ENCODE measurements around the gene PAGR1. TPM values are rescaled to one million over a fixed set of nuclear protein-coding genes. Genes with fewer than 3 reads are reported as not detected.

PAGR1 gene
- total and polyA plus RNA-seq, 4 donors = 7.3 to 18.7 (median 14.0) TPM

- Histone ChIP-seq H3K9ac (ENCODE audit: low read depth in 1 of 2, low read length in 2 of 2) (no peak overlapping the region), H3K36me3 (ENCODE audit: control insufficient read depth in 4 of 4, insufficient read depth in 3 of 4, low read depth in 1 of 4, low read length in 3 of 4) (peaks cover 17 to 64% (median 19%) of the 10 kb centered on the region in 4 donors), H3K4me3 (ENCODE audit: low read depth in 1 of 3, low read length in 3 of 3) (no peak overlapping the region), H3K9me3 (ENCODE audit: control insufficient read depth in 4 of 4, low read length in 3 of 4) (no peaks in the 10 kb centered on the region), H3K27ac (ENCODE audit: low read depth in 1 of 2, low read length in 2 of 2) (no peak overlapping the region), H3K27me3 (ENCODE audit: control insufficient read depth in 4 of 4, insufficient read depth in 4 of 4, low read length in 3 of 4) (no peaks in the 10 kb centered on the region), H3K4me1 (ENCODE audit: control insufficient read depth in 4 of 4, insufficient read depth in 4 of 4, low read length in 3 of 4) (no peaks in the 10 kb centered on the region)
- TF ChIP-seq YY1 (IDR thresholded peaks at IDR 0.05) (no peak), JUND (IDR thresholded peaks at IDR 0.05) (no peak), NR2F2 (IDR thresholded peaks at IDR 0.05) (no peak), SP1 (IDR thresholded peaks at IDR 0.05) (no peak), HNF4G (IDR thresholded peaks at IDR 0.05) (no peak), RAD21 (IDR thresholded peaks at IDR 0.05) (no peak), GABPA (IDR thresholded peaks at IDR 0.05 in 1 of 2, conservative IDR thresholded peaks at IDR 0.05 in 1 of 2) (no peak), FOXA2 (IDR thresholded peaks at IDR 0.05) (no peak), REST (IDR thresholded peaks at IDR 0.05) (no peak), MAX (IDR thresholded peaks at IDR 0.05) (no peak), EGR1 (IDR thresholded peaks at IDR 0.05; ENCODE audit: low read depth in 2 of 2) (no peak), RXRA (IDR thresholded peaks at IDR 0.05) (no peak), FOXA1 (IDR thresholded peaks at IDR 0.05) (no peak), ATF3 (IDR thresholded peaks at IDR 0.05) (no peak)
- TF ChIP-seq, protein P1, sequence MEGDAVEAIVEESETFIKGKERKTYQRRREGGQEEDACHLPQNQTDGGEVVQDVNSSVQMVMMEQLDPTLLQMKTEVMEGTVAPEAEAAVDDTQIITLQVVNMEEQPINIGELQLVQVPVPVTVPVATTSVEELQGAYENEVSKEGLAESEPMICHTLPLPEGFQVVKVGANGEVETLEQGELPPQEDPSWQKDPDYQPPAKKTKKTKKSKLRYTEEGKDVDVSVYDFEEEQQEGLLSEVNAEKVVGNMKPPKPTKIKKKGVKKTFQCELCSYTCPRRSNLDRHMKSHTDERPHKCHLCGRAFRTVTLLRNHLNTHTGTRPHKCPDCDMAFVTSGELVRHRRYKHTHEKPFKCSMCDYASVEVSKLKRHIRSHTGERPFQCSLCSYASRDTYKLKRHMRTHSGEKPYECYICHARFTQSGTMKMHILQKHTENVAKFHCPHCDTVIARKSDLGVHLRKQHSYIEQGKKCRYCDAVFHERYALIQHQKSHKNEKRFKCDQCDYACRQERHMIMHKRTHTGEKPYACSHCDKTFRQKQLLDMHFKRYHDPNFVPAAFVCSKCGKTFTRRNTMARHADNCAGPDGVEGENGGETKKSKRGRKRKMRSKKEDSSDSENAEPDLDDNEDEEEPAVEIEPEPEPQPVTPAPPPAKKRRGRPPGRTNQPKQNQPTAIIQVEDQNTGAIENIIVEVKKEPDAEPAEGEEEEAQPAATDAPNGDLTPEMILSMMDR (IDR thresholded peaks at IDR 0.05; ENCODE audit: low read depth, low read length, missing input control) = no peak
- TF ChIP-seq, protein P2, sequence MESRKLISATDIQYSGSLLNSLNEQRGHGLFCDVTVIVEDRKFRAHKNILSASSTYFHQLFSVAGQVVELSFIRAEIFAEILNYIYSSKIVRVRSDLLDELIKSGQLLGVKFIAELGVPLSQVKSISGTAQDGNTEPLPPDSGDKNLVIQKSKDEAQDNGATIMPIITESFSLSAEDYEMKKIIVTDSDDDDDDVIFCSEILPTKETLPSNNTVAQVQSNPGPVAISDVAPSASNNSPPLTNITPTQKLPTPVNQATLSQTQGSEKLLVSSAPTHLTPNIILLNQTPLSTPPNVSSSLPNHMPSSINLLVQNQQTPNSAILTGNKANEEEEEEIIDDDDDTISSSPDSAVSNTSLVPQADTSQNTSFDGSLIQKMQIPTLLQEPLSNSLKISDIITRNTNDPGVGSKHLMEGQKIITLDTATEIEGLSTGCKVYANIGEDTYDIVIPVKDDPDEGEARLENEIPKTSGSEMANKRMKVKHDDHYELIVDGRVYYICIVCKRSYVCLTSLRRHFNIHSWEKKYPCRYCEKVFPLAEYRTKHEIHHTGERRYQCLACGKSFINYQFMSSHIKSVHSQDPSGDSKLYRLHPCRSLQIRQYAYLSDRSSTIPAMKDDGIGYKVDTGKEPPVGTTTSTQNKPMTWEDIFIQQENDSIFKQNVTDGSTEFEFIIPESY (IDR thresholded peaks at IDR 0.05) = no peak
- DNase-seq (ENCODE audit: low spot score) = no peak
- WGBS = 96% methylated on average over 6 of the region's 6 CpGs
These were observed 23.9 kb downstream of the PAGR1 start for GRCh38 chr16:29839822-29840221.

DNA sequence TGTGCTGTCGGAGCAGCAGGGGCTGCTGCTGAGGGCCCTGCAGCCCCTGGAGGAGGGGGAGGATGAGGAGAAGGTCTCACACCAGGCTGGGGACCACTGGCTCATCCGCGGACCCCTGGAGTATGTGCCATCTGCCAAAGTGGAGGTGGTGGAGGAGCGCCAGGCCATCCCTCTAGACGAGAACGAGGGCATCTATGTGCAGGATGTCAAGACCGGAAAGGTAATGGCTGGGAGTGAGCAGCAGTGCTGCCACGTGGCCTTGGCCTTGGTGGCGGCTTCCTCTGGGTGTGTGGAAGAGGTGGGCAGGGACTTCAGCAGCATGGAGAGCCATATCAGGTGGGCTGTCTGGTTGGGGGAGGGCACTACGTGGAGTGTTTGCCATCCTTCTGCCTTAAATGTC, 24.3 kb downstream of the PAGR1 start:
- WGBS = 92% methylated on average over 10 of the region's 10 CpGs
- no peak for DNase-seq (ENCODE audit: low spot score)
- Histone ChIP-seq H3K9me3 (ENCODE audit: control insufficient read depth in 4 of 4, low read length in 3 of 4) (no peaks in the 10 kb centered on the region), H3K4me3 (ENCODE audit: low read depth in 1 of 3, low read length in 3 of 3) (no peak overlapping the region), H3K4me1 (ENCODE audit: control insufficient read depth in 4 of 4, insufficient read depth in 4 of 4, low read length in 3 of 4) (no peaks in the 10 kb centered on the region), H3K9ac (ENCODE audit: low read depth in 1 of 2, low read length in 2 of 2) (no peak overlapping the region), H3K36me3 (ENCODE audit: control insufficient read depth in 4 of 4, insufficient read depth in 3 of 4, low read depth in 1 of 4, low read length in 3 of 4) (peaks cover 16 to 65% (median 19%) of the 10 kb centered on the region in 4 donors), H3K27ac (ENCODE audit: low read depth in 1 of 2, low read length in 2 of 2) (no peak overlapping the region), H3K27me3 (ENCODE audit: control insufficient read depth in 4 of 4, insufficient read depth in 4 of 4, low read length in 3 of 4) (no peaks in the 10 kb centered on the region)
- TF ChIP-seq, protein P2 (IDR thresholded peaks at IDR 0.05) = no peak
- no peak for TF ChIP-seq REST (IDR thresholded peaks at IDR 0.05)
- no peak for TF ChIP-seq GABPA (IDR thresholded peaks at IDR 0.05 in 1 of 2, conservative IDR thresholded peaks at IDR 0.05 in 1 of 2)
- no peak for TF ChIP-seq RAD21 (IDR thresholded peaks at IDR 0.05)
- no peak for TF ChIP-seq NR2F2 (IDR thresholded peaks at IDR 0.05)
- no peak for TF ChIP-seq EGR1 (IDR thresholded peaks at IDR 0.05; ENCODE audit: low read depth in 2 of 2)
- TF ChIP-seq RXRA (IDR thresholded peaks at IDR 0.05) = no peak
- no peak for TF ChIP-seq JUND (IDR thresholded peaks at IDR 0.05)
- no peak for TF ChIP-seq FOXA1 (IDR thresholded peaks at IDR 0.05)

All from liver (tissue), 9 donors.